Keratinocyte (primary cell): Measurements from ENCODE around the gene ZC3H13. TPM values are rescaled to one million over a fixed set of nuclear protein-coding genes. Genes with fewer than 3 reads are reported as not detected.

Source experiments
- DNase-seq: peaks from one replicate; pipeline ENCODE4 v3.0.0-alpha.2; 2011; ENCODE audit warnings: low read depth, missing footprints, low spot score
- FAIRE-seq: peaks from 2 replicates; lab custom pipeline; 2011; peaks lifted over from hg19 to GRCh38; lab: Jason Lieb, UNC
- H2AFZ ChIP-seq: 2 replicates; pipeline ENCODE4 v1.6.0; 2012; ENCODE audit warnings: low read length, control low read depth, inconsistent platforms; ENCODE audit not compliant: control insufficient read depth
- H3K27ac ChIP-seq: 2 replicates; pipeline ENCODE4 v1.5.1; 2011; ENCODE audit warnings: low read length; ENCODE audit not compliant: control insufficient read depth, insufficient read depth
- H3K27me3 ChIP-seq: 3 replicates; pipeline ENCODE4 v1.6.0; 2011; ENCODE audit warnings: low read length; ENCODE audit not compliant: control insufficient read depth, insufficient read depth; ENCODE audit errors: extremely low read depth
- H3K36me3 ChIP-seq, 2 experiments: 2 replicates in 1 of 2; 3 replicates in 1 of 2; pipeline ENCODE4 v1.5.1; 2011; ENCODE audit warnings: low read length in 2 of 2, mild to moderate bottlenecking in 1 of 2; ENCODE audit not compliant: control insufficient read depth in 2 of 2, insufficient read depth in 2 of 2; ENCODE audit errors: extremely low read depth in 1 of 2
- H3K4me1 ChIP-seq: 3 replicates; pipeline ENCODE4 v1.5.1; 2011; ENCODE audit warnings: low read length; ENCODE audit not compliant: control insufficient read depth, insufficient read depth; ENCODE audit errors: extremely low read depth
- H3K4me2 ChIP-seq: 3 replicates; pipeline ENCODE4 v1.6.0; 2011; ENCODE audit warnings: low read depth, low read length; ENCODE audit not compliant: control insufficient read depth, insufficient read depth; ENCODE audit errors: extremely low read depth
- H3K4me3 ChIP-seq, 3 experiments: fragments of 200-600 bp in 1 of 3; sonication (generic) in 1 of 3; 2 replicates in 2 of 3; 3 replicates in 1 of 3; pipeline ENCODE4 v1.5.1; 2011 to 2016; ENCODE audit warnings: low read length in 3 of 3, mild to moderate bottlenecking in 3 of 3, control low read depth in 2 of 3, inconsistent platforms in 1 of 3, low read depth in 1 of 3, mixed read lengths in 1 of 3, mixed run types in 1 of 3, moderate library complexity in 1 of 3; ENCODE audit not compliant: control insufficient read depth in 2 of 3, insufficient read depth in 2 of 3; ENCODE audit errors: extremely low read depth in 1 of 3
- H3K79me2 ChIP-seq: 2 replicates; pipeline ENCODE4 v1.6.0; 2012; ENCODE audit warnings: low read length; ENCODE audit not compliant: control insufficient read depth, insufficient read depth
- H3K9ac ChIP-seq: 3 replicates; pipeline ENCODE4 v1.6.0; 2011; ENCODE audit warnings: low read length; ENCODE audit not compliant: control insufficient read depth, insufficient read depth; ENCODE audit errors: extremely low read depth
- H3K9me1 ChIP-seq: 3 replicates; pipeline ENCODE4 v1.6.0; 2011; ENCODE audit warnings: low read length; ENCODE audit not compliant: control insufficient read depth, insufficient read depth; ENCODE audit errors: extremely low read depth
- H3K9me3 ChIP-seq: 2 replicates; pipeline ENCODE4 v1.5.1; 2012; ENCODE audit warnings: low read depth, low read length; ENCODE audit not compliant: control insufficient read depth
- H4K20me1 ChIP-seq: 3 replicates; pipeline ENCODE4 v1.6.0; 2011; ENCODE audit warnings: low read length; ENCODE audit not compliant: control insufficient read depth, insufficient read depth; ENCODE audit errors: extremely low read depth
- CTCF ChIP-seq, 3 experiments: IDR thresholded peaks in 1 of 3; conservative IDR thresholded peaks in 1 of 3; optimal IDR thresholded peaks in 1 of 3; 2 replicates in 2 of 3; 3 replicates in 1 of 3; pipeline versions ENCODE3 to v1.5.1; 2011; ENCODE audit warnings: low read length in 3 of 3, mild to moderate bottlenecking in 3 of 3, moderate library complexity in 2 of 3, control low read depth in 1 of 3, inconsistent platforms in 1 of 3; ENCODE audit not compliant: insufficient read depth in 2 of 3; ENCODE audit errors: extremely low read depth in 1 of 3
- EZH2 ChIP-seq: IDR thresholded peaks from one replicate; pipeline ENCODE4 v1.6.1; 2012; ENCODE audit warnings: inconsistent platforms, mild to moderate bottlenecking, low read length, moderate library complexity
- dilution Hi-C: fragments of 300-500 bp; cut with MboI; formaldehyde crosslinking; loops from one replicate; pipeline ENCODE4 v1.7.0; 2020; ENCODE audit warnings: low sequenced_read_pairs; ENCODE audit not compliant: extremely low pct_ligation_motif_present
- polyA plus RNA-seq, 5 experiments: library from polyadenylated mRNA; depleted of rRNA in 3 of 5; stranded (reverse) in 3 of 5; stranded (forward) in 1 of 5; unstranded in 1 of 5; fragments of >200 nt; gene quantifications; 1 replicate in 1 of 5; 2 replicates in 3 of 5; 3 replicates in 1 of 5; pipeline versions ENCODE4 v1.2.1 to v1.2.3, GENCODE V29; 2011 to 2012; ENCODE audit warnings: missing spikeins in 2 of 5, low read depth in 1 of 5, low replicate concordance in 1 of 5

ZC3H13 gene
- polyA plus RNA-seq, 1 donor (not counting 4 experiments of a cell fraction or from before 2014, with no cell fraction given) = 10.6 TPM

- FAIRE-seq (no peak), DNase-seq (no peak)
- dilution Hi-C loops = no loop called here
Measured at GRCh38 chr13:46079770-46080169, 27.2 kb upstream of the ZC3H13 start.

GRCh38 chr13:46077265-46077664 lies 24.7 kb upstream of the ZC3H13 start:
- Histone ChIP-seq H3K27me3 (no peaks in the 10 kb centered on the region), H3K4me2 (no peak overlapping the region), H3K9me3 (no peaks in the 10 kb centered on the region), H2AFZ (no peak overlapping the region), H3K27ac (no peak overlapping the region), H3K4me3 (no peak overlapping the region), H4K20me1 (no peaks in the 10 kb centered on the region), H3K9ac (no peak overlapping the region), H3K36me3 (no peaks in the 10 kb centered on the region), H3K9me1 (no peaks in the 10 kb centered on the region), H3K79me2 (no peaks in the 10 kb centered on the region), H3K4me1 (no peaks in the 10 kb centered on the region)
- TF ChIP-seq EZH2 (no peak), CTCF (optimal IDR thresholded peaks at IDR 0.05 in 1 of 3, IDR thresholded peaks at IDR 0.05 in 1 of 3, conservative IDR thresholded peaks at IDR 0.05 in 1 of 3; ENCODE audit: extremely low read depth in 1 of 3, insufficient read depth in 2 of 3, low read length in 3 of 3) (no peak)
- FAIRE-seq (no peak), DNase-seq (no peak)
- dilution Hi-C loops = no loop called here

More at GRCh38 chr13:46079770-46080169, 27.2 kb upstream of the ZC3H13 start:
- no peaks in the 10 kb centered on the region for H3K36me3 ChIP-seq
- no peak overlapping the region for H2AFZ ChIP-seq
- H3K4me1 ChIP-seq = no peaks in the 10 kb centered on the region
- no peaks in the 10 kb centered on the region for H4K20me1 ChIP-seq
- H3K4me3 ChIP-seq = no peak overlapping the region
- no peak overlapping the region for H3K27ac ChIP-seq
- no peaks in the 10 kb centered on the region for H3K9me1 ChIP-seq
- no peaks in the 10 kb centered on the region for H3K27me3 ChIP-seq
- H3K9ac ChIP-seq = no peak overlapping the region
- TF ChIP-seq EZH2 (no peak), CTCF (optimal IDR thresholded peaks at IDR 0.05 in 1 of 3, IDR thresholded peaks at IDR 0.05 in 1 of 3, conservative IDR thresholded peaks at IDR 0.05 in 1 of 3; ENCODE audit: extremely low read depth in 1 of 3, insufficient read depth in 2 of 3, low read length in 3 of 3) (no peak)
- no peaks in the 10 kb centered on the region for H3K79me2 ChIP-seq
- no peaks in the 10 kb centered on the region for H3K9me3 ChIP-seq
- H3K4me2 ChIP-seq = no peak overlapping the region
